B cell (primary cell): Measurements from ENCODE around the gene RNF8.

Experiments
- CTCF ChIP-seq: fragments of 200-600 bp; IDR thresholded peaks from one replicate; pipeline ENCODE4 v1.8.0; 2022; ENCODE audit warnings: antibody characterized with exemption, mild to moderate bottlenecking
- EZH2 ChIP-seq: IDR thresholded peaks from 2 replicates; pipeline ENCODE4 v1.6.1; 2012; ENCODE audit warnings: borderline replicate concordance, low read depth, mild to moderate bottlenecking, moderate library complexity, low read length; ENCODE audit not compliant: insufficient read depth, poor library complexity, severe bottlenecking

GRCh38 chr6:37331047-37331446 is 22.7 kb upstream of the RNF8 start:
- TF ChIP-seq CTCF = no peak
- no peak for TF ChIP-seq EZH2
